HG02981 (cell line): ENCODE data around the gene DCLK2.

Experiments used
- ATAC-seq: cut with Tn5 transposase; IDR thresholded peaks from one replicate; pipeline ENCODE4 v1.9.1; 2021; ENCODE audit warnings: mild to moderate bottlenecking, moderate library complexity; ENCODE audit not compliant: unreplicated experiment

The DCLK2 gene

DNA sequence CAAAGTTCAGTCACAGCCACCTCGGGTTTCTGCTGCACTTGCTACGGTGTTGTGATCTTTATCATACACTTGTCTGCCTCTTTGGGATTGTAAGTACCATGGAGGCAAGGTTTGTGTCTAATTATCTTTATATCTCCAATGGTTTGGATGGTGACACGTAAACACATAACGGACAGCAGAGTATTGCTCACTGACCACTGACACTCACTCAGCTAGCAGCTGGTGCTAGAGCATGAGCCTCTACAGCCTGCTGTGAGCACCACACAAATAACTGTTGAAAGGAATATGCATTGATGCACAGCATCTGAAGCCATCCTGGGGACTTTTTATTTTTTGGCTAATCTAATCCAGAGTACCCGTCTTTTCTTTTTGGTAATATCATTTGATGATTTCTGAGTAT, 156.0 kb downstream of the DCLK2 start:
- ATAC-seq, result no peak

DNA sequence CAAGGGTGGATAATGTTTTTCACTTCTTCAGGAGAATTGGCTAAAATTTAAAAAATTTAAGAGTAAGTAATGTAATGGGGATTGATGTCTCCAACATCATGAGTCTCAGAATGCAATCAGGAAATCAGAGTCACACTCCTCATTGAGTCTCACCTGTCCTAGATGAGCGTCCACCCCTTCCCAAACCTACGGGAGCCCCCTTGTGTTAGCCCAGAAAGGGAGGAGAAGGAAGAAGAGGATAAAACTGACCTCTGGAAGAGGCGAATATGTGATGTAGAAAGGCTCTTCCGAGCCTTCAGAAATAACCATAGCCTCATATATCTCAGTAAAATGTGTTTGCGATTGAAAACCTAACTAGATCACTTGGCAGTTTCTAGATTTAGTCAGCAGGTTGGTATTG, 157.1 kb downstream of the DCLK2 start:
- ATAC-seq, result no peak

DNA sequence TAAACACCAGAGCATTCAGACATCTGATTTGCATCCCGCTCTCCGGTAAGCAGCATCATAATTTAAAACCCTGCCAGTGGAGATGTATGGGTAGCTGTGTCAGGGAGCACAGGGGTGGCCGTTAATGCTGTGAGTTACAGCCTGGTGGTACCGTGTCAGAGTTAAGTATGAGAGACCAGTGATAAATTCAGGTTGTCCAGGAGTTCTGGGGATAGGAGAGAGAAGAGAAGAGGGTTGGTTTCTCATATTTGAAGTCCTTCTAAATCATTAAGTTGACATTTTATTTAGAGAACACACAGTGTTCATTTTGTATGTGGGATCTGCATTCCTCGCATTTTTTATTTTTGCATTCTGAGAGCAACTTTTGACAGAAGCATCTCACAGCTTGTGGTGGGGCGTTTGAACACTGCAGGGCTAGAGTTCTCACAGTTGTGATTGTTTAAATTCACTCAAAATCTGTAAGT, 157.6 kb downstream of the DCLK2 start:
- no peak for ATAC-seq

DNA sequence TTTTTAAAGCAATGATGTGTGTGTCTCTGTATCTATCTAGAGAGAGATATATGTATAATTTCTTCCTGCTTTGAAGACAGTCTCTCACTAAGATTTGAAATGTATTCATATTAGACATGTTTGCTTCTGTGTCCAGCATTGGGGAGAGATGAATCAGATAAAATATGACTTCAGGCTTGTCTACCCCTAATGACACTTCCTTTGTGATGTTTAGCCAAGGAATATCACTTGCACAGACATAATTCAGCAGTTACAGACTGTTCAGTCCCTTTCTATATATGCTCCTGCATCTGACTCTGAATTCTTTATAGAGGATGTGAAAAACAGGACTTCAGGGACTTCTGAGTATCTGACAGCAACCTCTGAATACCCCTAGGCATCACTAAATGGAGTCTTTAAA, 158.4 kb downstream of the DCLK2 start:
- ATAC-seq, result no peak

DNA sequence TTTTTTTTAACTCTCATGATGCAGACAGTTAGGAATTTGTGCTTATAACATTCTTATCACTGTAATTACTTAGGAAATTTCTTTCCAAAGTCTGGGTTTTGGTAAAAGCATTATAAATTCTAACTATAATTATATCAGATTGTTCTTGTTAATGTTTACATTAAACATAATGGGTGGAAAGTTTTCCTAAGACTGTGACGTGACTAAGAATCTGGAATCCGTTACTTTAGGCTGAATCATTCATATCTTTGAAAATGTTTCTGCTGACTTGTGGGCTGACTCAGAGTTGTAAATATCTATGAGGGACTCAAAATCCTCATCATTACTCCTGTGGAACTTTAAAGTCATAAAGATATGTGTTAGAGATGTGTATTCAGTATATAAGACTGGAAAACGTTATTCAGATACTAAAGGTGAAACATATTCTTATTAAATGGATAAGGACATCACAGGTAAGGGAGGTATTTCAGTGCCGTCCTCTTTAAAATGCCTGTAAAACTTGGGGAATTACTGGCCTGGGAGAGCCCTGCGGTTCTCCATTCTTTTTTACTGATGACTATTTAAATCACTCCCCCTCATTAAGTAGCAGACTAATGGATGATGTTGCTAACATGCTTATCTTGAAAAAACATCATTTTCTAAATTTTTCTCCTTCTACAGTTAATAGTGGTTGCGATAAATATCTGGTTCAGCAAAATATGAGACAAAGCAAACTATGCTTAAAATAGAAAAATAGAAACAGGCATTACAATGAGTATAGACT, 159.0 kb downstream of the DCLK2 start:
- no peak for ATAC-seq

DNA sequence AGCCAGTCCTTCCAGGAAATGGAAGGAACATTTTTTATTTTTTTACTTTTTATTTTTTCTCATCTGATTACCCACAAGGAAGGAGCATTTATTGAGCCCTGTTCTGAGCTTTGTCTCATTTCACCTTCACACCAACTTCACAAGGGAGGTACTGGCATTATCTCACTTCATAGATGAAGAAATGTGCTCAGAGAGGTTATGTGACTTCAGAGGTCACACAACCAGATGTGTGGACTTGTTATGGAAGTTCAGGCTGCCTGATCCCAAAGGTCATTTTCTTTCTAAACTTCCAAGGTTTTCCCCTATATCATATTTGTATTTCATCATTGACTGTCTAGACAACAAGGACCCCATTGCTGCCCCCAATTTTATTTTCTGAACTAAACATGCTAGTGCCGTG, 160.3 kb downstream of the DCLK2 start:
- ATAC-seq, result no peak

DNA sequence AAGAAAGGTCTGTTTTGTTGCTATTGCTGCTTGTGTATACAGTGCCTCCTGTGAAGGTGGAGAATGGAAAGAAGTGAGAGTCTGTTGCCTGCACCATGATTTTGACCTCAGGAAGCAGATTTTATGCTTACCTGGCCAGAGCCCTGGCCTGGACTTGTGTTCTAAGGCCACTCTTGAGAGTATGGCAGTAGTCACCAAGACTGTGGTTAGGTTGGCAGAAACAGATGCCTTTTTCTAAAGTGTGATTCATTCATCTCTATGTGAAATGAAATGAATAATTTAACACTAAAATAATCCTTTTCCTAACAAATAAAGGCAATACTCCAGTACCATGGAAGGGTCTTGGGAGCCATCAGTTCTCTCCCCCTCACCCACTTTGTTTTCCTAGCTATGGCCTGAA, 161.8 kb downstream of the DCLK2 start:
- no peak for ATAC-seq

DNA sequence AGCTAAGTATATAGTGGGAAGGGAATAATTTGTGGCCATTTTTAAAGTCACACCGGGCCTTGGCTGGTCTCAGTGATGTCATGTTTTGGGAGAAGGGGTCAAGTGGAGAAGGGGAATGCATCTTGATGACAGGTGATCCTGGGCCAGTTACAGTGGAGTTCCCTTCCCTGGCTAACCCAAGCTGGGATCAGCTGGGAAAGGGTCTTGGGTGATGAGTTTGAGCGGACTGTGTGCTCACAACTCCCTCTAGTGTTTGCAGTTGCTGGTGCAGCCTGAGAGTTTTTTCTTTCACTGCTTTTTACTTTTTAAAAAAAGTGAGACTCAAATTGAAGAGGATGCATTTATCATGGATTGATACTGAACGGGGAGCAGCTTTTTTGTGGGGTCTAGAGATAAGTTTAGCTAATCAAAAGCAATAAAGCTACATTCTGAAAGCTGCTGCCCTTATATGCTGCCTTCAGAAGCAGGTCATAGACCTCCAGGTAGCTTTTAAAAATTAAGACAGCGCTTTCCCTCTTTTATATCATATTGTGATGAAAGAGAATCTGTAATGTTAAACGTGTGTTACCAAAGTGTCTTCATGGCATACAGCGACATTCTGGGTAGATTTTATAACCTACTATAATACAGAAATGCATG, 164.7 kb downstream of the DCLK2 start:
- ATAC-seq, result no peak

DNA sequence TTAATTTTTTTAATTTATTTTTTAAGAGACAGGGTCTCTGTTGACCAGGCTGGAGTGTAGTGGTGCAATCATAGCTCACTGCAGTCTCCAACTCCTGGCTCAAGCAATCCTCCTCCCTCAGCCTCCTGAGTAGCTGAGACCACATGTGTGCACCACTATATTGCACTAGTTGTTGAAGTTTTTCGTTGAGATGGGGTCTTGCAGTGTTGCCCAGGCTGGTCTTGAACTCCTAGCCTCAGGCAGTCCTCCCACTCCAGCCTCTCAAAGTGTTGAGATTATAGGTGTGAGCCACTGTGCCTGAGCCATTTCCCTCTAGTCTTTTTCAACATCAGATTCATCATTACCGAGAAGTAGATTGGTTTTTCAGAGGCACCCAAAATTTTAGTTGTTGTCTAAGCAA, 165.7 kb downstream of the DCLK2 start:
- no peak for ATAC-seq

DNA sequence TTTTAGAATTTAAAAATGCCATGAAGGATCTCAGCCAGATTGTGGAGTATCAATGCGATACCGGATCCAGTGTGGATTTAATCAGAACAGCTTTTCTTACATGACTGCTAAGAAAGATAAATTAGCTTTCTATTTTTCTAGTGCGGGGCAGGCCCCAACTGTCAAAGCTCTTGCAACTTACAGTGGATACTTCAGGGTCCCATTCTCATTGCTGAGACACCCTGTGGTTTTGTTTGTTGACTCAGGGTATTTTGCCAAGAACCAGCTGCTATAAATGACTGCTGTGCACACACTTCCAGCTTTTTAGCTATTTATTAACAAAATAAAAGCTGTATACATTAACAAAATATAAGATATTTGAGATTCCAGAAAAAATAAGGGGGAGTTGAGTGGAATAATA, 166.4 kb downstream of the DCLK2 start:
- ATAC-seq, result no peak

DNA sequence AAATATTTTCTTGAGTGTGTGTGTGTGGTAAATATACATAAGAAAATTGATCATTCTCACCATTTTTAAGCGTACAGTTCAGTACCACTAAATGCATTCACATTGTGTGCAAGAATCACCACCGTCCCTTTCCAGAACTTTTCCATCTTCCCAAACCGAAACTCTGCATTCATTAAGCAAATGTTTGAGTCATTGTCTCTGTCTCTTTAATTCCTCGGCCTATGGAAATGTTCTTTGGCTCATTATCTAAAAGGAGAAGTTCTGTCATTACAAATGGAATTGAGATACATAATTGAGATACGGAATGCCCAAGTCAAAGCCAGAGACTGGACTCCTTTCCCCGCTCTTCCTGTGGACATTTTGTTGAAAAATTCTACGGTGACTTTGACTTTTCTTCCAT, 168.9 kb downstream of the DCLK2 start:
- ATAC-seq, result no peak

DNA sequence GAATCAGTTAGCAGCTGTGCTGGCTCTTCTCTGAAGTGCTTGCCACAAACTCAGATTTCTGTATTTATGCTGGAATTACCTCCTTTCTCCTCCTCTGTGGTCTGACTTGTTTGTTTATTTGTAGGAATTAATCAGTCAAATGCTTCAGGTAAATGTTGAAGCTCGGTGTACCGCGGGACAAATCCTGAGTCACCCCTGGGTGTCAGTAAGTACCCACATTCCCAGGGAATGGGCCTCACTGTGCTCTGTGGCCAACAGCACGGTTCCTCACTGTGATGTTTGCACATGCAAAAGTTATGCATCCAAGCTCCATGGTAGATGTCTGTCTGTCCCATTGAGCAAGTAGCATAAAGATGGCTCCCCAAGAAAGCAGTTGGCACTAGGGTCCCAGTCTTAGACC, 169.9 kb downstream of the DCLK2 start:
- ATAC-seq, result no peak

DNA sequence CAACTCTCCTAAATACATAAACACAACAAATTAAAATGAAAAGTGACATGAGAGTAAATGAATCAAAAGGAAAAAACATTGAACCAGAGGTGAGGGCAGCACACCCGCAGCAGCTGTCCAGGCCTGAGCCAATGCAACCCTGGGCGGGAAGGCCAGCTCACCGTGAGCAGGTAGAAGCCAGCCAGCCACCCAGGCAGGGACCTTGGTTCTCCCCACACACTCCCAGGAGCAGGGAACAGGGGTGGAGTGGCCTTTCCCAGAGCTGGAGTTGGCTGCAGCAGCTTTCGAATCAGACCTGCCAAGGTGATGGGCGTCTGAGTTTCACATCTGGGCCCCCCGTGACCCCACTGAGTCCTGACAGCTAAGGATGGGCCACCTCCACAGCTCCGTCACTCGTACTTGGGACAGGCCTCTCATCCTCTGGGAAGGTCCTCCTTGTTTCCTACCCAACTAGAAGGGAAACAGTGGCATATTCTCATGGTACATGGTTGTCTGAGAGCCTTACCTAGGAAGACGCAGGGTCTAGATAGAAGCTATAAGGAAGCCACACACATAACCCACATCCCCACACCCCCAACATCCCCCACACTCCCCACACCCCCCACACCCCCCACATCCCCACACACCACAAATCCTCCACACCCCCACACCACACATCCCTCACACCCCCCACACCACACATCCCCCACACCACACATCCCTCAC, 172.2 kb downstream of the DCLK2 start:
- no peak for ATAC-seq

DNA sequence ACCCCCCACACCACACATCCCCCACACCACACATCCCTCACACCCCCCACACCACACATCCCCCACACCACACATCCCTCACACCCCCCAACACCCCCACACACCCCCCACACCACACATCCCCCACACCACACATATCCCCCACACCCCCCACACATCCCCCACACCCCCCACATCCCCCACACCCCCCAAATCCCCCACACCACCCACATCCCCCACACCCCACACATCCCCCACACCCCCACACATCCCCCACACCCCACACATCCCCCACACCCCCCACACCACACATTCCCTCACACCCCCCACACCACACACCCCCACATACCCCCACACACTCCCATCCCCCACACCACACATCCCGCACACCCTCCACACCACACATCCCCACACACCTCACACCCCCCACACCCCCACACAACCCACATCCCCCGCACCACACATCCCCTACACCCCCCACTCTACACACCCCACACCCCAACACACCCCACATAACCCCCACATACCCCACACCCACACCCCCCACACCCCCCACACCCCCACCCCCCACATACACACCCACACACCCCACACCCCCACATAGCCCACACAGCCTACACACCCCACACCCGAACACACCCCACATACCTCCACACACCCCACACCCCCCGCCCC, 172.9 kb downstream of the DCLK2 start:
- no peak for ATAC-seq

DNA sequence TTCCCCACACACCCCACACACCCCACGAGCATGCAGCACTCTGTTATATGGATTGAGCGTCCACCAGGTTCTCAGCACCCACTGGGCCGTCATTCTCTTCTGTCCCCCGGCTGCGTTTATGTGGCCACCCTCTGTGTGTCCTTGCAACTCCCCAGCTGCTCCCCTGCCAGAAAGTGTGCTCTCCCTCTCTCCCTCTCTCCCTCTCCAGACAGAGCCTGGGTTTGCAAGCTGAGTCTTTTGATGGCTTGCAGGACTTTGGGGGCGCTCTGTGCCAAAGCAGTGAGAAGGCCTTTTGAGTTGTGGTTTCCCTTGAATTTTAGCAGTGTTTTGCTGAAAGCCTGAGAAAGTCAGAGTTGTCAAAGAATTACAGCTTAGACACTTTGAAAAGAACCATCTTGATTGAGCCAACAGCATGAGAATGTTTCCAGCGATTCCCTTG, 173.5 kb downstream of the DCLK2 start:
- ATAC-seq, result no peak

DNA sequence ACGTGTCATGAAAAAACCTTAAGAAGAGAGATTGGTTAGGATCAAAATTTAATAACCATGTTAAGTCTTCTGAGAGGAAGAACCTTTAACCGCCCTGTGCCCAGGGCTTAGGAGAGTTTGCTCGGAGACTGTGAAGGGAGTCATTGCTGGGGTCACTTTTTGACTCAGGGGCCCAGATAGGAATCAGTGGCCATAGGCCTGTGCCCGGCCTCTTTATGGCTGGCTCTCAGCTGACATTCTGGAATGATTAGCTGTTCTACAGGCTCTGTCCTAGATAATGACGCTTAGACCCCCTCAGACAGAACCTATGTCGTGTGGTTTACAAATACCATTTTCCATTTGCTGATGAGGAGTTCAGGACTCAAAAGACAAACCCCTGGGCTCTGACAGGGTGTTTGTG, 174.1 kb downstream of the DCLK2 start:
- no peak for ATAC-seq

DNA sequence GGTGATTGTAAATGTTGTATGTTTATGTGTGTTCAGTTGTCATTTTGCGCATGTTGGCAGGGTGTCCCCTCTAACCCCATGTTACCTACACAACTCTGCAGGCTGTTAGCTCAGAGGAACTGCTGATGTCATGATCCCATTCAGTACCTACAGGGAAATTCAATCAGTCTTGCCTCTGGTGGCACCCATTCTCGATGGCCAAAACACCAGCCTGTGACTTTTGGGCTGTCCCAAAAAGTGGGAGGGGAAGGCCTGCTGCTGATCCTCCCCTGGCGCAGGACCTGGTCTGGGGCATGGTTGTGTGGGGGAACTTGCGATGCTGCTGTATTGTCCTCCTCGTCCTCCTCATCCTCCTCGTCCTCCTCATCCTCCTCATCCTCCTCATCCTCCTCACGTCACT, 174.5 kb downstream of the DCLK2 start:
- ATAC-seq, result no peak

DNA sequence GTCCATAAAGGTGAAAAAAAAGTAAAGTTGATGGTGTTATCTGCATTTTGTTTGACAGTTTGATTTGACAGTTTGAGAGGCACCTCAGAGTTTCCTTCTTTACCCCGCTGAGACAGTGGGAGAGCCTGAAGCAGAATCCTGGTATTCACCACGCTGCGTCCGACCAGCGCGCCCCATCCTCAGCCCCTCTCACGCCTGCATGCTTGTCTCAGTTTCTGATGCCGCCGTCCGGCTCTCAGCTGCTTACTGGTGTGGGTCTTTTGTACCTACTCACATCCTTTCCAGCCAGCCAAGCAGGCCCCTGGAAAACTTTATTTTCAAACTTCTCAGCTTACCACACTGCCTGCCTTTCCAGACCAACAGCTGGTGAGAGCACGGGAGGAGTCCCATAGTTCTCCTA, 175.2 kb downstream of the DCLK2 start:
- no peak for ATAC-seq

DNA sequence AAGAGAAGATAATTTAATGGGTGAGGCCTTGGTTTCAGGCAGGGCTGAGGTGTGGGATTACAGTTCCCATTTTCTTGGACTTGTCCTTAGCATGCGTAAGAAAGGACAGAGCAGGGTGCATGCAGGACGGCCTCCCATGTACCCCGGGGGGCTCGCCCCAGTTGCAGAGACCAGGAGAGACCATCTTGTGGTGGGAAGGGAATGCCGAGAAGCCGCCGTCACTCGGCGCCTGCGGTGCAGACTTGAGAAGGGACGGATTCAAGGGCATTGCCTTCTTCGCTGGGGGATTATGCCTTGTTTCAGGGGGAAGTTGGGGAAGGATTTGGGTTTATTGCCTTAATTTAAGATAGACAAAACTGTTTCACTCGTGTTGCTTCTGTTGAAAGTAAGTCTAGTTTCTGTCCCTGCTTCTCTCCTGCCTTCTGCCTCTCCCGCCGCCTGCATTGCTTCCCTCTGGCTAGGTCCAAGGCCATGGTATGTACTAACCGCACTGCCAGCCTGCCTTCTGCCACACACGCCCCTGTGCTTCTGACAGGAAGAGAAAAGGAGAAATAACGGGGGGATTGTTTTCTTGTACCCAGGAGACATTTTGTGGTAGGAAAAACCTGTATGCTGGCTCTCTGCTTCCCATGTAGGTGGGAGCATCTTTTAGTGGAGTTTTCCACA, 175.9 kb downstream of the DCLK2 start:
- ATAC-seq, result no peak

DNA sequence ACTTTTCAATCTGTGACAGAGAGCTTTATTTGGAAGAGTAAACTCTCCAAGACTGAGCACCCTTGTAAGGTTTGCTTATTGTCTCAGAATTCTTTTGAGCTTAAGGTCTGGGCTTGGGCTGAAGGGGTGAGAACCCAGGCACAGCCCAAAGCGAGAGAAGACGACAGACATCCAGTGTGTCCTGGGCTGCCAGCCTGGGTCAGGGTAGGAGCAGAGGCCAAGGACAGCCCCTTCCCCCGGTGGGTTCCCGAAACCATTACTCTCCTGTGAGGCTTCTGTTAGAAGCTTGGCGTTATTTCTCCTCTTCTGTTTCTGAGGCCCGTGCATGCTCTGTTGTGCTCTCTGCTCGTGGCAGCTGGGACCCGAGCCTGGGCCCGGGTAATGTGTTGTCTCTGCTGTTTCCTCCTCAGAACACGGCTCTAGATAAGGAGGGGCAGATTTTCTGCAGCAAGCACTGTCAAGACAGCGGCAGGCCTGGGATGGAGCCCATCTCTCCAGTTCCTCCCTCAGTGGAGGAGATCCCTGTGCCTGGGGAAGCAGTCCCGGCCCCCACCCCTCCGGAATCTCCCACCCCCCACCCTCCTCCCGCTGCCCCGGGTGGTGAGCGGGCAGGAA, 177.5 kb downstream of the DCLK2 start:
- no peak for ATAC-seq

DNA sequence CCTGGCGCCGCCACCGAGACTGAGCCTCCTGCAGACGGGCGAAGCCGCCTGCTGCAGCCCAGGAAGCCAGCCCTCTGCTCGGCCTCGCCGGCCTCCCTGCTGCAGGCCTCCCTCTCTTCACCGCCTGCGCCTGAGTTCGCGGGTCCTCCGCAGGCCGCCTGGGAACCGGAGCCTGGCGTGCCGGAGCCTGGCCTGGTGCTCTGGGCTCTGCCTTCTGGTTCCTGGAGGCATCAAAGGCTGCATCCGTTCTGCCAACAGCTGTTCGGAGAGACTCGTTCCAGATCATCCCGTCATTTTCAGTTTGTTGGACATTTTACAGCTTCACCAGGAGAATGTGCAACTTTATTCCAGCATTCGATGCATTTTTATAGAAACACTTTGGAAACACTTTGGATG, 178.0 kb downstream of the DCLK2 start:
- ATAC-seq, result no peak
